ENCODE measurements around the gene RFESD.

- TF ChIP-seq EP300 (IDR thresholded peaks at IDR 0.05; ENCODE audit: low read depth) = no peak
- TF ChIP-seq, protein P1, sequence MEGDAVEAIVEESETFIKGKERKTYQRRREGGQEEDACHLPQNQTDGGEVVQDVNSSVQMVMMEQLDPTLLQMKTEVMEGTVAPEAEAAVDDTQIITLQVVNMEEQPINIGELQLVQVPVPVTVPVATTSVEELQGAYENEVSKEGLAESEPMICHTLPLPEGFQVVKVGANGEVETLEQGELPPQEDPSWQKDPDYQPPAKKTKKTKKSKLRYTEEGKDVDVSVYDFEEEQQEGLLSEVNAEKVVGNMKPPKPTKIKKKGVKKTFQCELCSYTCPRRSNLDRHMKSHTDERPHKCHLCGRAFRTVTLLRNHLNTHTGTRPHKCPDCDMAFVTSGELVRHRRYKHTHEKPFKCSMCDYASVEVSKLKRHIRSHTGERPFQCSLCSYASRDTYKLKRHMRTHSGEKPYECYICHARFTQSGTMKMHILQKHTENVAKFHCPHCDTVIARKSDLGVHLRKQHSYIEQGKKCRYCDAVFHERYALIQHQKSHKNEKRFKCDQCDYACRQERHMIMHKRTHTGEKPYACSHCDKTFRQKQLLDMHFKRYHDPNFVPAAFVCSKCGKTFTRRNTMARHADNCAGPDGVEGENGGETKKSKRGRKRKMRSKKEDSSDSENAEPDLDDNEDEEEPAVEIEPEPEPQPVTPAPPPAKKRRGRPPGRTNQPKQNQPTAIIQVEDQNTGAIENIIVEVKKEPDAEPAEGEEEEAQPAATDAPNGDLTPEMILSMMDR (IDR thresholded peaks at IDR 0.05) = no peak
These were observed 25.2 kb downstream of the RFESD start for GRCh38 chr5:95671826-95672225.
